HG02678 (cell line): ENCODE data around the gene ELOA2.
"Not testable (repeated sequence)": the region's sequence is repeated elsewhere in the genome, so short reads cannot be mapped to it uniquely, and the experiment has no call there.

Experiments used
- ATAC-seq: cut with Tn5 transposase; IDR thresholded peaks from one replicate; pipeline ENCODE4 v1.9.1; 2021; ENCODE audit warnings: mild to moderate bottlenecking, moderate library complexity; ENCODE audit not compliant: unreplicated experiment

Gene ELOA2

GRCh38 chr18:47022821-47023220, 12.6 kb downstream of the ELOA2 start:
- ATAC-seq, result not testable (repeated sequence)

GRCh38 chr18:47020757-47021156, 14.7 kb downstream of the ELOA2 start:
- not testable (repeated sequence) for ATAC-seq

GRCh38 chr18:47019870-47020269, 15.6 kb downstream of the ELOA2 start:
- not testable (repeated sequence) for ATAC-seq
